ENCODE results near the gene PIGM.
"Not testable (repeated sequence)": the region's sequence is repeated elsewhere in the genome, so short reads cannot be mapped to it uniquely, and the experiment has no call there.

Gene PIGM

GRCh38 chr1:160061369-160062229, 29.8 kb upstream of the PIGM start:
- no peak for DNase-seq (ENCODE audit: low read depth in 2 of 2)

DNA sequence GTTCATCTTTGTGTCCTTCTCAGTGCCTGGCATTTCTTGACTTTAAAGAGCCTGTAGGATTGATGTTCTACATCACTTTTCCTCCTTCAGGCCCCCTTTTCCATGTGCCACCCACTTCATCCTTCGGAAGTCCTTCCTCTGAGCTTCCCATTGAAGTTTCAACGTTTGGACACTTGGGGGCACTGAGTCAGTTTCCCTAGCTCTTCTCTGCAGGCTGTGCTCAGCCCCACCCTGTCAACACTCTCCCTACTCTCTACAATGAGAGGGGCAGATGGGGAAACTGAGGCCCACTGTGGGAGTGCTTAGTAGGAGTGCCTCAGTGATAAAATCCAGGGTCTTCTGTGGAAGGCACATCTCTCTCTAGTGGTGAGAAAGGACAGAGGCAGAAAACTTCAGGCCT, 26.3 kb upstream of the PIGM start:
- DNase-seq (ENCODE audit: low read depth in 2 of 2) = no peak

DNA sequence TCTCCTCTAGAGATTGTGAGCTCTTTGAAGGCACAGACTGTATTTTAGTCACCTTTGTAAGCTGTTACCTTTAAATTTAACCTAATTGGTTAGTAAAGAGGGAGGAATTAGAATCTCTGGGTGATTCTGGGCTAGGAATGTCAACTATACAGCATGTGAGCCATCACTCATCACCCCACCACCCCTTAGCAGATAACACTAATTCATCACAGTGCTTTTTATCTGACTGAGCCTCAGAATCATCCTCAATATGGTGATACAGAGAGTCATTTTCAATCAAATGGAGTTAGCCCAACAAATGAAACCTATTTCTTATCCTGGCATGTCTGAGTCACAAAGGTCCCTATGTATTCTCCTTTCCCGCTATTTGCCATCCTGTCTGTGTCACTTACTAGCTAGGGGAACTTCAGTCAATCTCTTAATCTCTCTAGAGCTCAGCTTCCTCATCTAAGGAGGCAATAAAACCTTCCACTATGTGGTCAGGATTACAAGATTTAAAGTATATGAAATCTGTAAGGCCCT, 24.9 kb upstream of the PIGM start:
- no peak for DNase-seq (ENCODE audit: low read depth in 2 of 2)

DNA sequence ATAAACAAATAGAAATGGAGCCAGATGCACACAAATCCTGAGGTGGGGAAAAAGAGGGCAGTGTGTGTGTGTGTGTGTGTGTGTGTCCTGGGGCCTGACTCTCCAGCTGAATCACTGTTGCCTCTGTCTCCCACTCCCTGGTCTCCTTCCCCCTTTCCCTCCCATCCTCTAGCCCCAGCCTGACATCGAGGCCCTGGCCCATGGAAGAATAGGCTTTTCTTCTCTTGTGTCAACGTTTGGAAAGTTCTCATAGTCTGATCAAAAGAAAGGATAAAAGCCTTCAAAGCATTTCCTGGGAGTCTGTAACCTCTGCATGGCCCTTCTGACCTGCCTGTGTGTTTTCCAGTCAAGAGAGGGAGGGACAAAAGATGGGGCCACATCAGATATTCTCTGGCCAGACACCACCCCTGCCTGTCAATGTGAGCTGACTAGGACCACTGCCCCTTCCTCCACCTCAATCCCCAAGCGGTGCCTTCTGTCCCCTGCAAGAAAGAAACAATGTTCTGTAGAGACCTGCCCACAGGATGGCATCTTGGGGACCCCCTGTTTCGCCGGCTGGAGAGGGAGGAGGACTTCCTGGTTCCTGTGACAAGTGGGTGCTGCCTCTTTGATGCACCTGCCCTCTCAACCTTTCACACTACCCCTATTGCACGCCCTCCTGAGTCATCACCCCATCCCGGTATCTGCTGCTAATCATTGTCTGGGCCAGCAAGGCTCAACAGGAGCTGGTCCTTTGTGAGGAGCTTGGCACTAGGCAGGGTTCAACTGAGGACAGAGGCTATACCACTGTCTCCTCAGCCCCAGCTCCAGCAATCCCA, 22.0 kb upstream of the PIGM start:
- no peak for DNase-seq (ENCODE audit: low read depth in 2 of 2)

GRCh38 chr1:160052936-160053335, 21.1 kb upstream of the PIGM start:
- no peak for DNase-seq (ENCODE audit: low read depth in 2 of 2)

GRCh38 chr1:160050619-160051018, 18.8 kb upstream of the PIGM start:
- DNase-seq (ENCODE audit: low read depth in 2 of 2) = no peak

DNA sequence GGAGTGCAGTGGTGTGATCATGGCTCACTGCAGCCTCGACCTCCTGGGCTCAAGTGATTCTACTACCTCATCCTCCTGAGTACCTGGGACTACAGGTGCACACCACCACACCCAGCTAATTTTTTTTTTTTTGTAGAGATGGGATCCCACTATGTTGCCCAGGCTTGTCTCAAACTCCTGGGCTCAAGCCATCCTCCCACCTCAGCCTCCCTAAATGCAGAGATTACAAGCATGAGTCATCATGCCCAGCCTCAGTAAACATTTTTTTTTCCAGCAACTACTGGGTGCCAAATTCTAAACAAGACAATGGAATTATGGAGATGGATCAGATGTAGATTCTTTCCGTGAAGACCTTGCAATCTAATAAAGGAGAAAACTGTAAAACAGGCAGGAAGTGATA, 18.4 kb upstream of the PIGM start:
- not testable (repeated sequence) for DNase-seq (ENCODE audit: low read depth in 2 of 2)

DNA sequence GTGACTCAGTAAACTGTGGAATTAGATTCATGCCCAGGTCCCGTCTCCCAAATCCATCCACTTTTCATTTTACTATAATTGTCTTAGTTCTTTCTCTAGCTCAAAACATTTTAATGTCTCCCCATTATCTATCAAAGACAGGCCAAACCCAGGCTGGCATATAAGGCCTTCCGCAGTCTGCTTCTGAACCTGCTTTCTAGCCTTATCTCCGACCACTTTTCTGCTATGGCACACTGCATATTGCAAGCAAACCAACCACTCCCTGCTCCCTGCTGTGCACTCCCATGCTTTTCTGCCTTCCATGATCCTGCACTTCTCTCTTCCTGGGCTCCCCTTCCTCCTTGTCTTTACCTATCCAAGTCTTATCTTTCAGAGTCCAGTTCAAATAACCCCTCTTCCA, 17.3 kb upstream of the PIGM start:
- no peak for DNase-seq (ENCODE audit: low read depth in 2 of 2)

DNA sequence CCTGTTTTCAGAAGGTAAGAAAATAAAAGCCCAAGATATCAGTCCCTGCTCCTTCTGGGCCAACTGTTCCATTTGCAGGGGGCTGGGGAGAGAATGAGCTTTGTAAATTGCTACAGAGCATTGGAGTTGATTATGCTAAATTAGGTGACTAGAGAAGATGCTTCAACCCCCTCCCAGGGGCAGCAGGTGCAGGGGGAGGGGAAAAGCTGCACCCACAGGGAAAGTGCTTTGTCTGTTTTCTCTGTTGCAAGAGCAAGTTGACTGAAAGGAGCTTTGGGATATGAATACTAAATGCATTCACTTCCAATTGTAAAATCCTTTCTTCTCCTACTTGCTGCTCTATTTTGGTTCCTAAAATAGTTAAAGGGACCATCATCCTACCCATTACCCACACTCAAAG, 16.5 kb upstream of the PIGM start:
- no peak for DNase-seq (ENCODE audit: low read depth in 2 of 2)

- DNase-seq (ENCODE audit: low read depth in 2 of 2) = no peak
Measured at GRCh38 chr1:160047111-160047991, 15.6 kb upstream of the PIGM start.

- DNase-seq (ENCODE audit: low read depth in 2 of 2) = no peak
Measured at GRCh38 chr1:160046494-160047110, 14.8 kb upstream of the PIGM start.

- DNase-seq (ENCODE audit: low read depth in 2 of 2) = no peak
Measured at GRCh38 chr1:160045653-160046052, 13.9 kb upstream of the PIGM start.

DNA sequence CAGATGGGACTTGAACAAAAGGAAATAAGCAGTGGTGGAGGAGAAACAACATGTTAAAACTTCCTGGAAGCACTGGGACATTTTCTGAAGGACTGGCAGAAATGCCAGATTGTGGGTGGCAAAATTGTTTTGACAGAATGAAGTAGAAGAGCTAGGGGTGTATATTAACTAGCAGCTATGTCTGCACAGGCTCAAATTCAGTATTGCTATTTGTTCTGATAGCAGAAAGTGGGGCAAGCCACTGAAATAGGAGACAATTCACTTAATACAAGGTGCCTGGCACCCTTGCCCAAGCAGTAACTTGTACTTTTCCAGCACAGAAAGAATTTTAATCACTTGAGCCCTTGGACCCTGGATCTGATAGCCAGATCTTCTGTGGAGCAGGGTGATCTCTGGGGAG, 11.8 kb upstream of the PIGM start:
- no peak for DNase-seq (ENCODE audit: low read depth in 2 of 2)

DNA sequence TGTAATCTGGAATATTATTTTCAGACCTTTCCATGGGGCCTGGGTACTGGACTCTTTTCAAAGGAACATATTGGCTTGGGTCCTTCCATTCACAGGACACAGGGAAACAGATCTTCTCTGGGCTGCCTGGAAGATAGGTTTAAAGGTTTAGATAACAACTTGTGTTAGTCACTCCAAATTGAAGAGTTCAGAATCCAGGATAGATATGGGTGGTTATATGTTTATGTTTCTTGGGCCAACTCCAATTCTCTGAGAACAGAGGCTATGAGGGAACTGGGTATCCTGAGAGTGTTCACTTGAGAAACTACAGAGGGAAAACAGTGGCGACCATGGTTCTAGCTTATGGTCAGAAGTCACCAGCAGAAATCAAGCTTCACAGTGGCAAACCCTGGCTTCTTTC, 8.7 kb upstream of the PIGM start:
- DNase-seq (ENCODE audit: low read depth in 2 of 2) = no peak

GRCh38 chr1:160032165-160032820, 503 bp upstream of the PIGM start:
- no peak for DNase-seq (ENCODE audit: low read depth in 2 of 2)

GRCh38 chr1:160030657-160031364, 979 bp downstream of the PIGM start:
- DNase-seq (ENCODE audit: low read depth in 2 of 2) = no peak

DNA sequence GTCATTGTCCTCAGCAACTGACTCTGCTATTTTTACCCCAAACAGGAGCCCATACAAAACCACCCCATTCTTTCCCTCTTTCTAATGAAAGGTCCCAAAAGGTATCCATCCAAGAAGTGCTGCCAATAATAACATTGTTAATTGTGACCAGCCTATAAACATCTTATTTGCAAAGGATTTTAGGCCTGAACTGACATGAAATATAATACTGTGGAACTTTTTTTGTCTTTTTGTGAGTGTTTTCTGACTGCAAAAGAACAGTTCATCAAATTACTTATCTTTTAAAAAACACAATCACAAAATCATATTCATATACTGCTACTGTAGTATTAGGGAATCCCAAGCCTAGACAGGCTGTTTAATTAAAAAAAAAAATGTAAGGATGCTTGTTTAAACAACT, 3.4 kb downstream of the PIGM start:
- DNase-seq (ENCODE audit: low read depth in 2 of 2) = no peak

- no peak for DNase-seq (ENCODE audit: low read depth in 2 of 2)
Measured at GRCh38 chr1:160025314-160025713, 6.5 kb downstream of the PIGM start.

GRCh38 chr1:160024195-160024905, 7.4 kb downstream of the PIGM start:
- DNase-seq (ENCODE audit: low read depth in 2 of 2) = no peak
